ENCODE measurements around the gene APBB1. TPM values are rescaled to one million over a fixed set of nuclear protein-coding genes. Genes with fewer than 3 reads are reported as not detected.

Gene APBB1
- polyA plus RNA-seq, 1 of the 3 experiments (the other 2 are of a cell fraction): 35.9 TPM

- CTCF ChIA-PET: interaction anchor here (0.6 to 3.1 kb wide), 4 partner anchors 25 to 1110 kb away, joined by 3 to 12 read pairs (median 4); no protein-coding TSS in a partner anchor
- POLR2A ChIA-PET: interaction anchor here (1.5 to 2.1 kb wide), 2 partner anchors 14 to 15 kb away, joined by 4 to 6 read pairs; partner anchors contain the start of genes APBB1 and SMPD1
- Histone ChIP-seq H3K36me3 (replicated peaks in 1 of 2; ENCODE audit: control insufficient read depth in 1 of 2, insufficient read depth in 2 of 2, low read length in 1 of 2) (peaks cover 0 to 10% of the 10 kb centered on the region in 2 experiments), H3K4me1 (ENCODE audit: control insufficient read depth in 1 of 2, insufficient read depth in 2 of 2, low read depth in 1 of 2, low read length in 1 of 2) (peaks cover 0 to 13% of the 10 kb centered on the region in 2 experiments; a peak in 1 of 4 replicates), H3K27me3 (ENCODE audit: insufficient read depth) (no peaks in the 10 kb centered on the region), H3K9ac (no peak overlapping the region), H3K4me3 (ENCODE audit: low read depth in 2 of 2, low read length in 1 of 2) (no peak overlapping the region), H3K79me2 (ENCODE audit: insufficient read depth) (no peaks in the 10 kb centered on the region), H2AFZ (ENCODE audit: low read depth) (no peak overlapping the region), H4K20me1 (ENCODE audit: insufficient read depth) (no peaks in the 10 kb centered on the region), H3K9me3 (no peaks in the 10 kb centered on the region), H3K27ac (ENCODE audit: low read depth in 2 of 2, low read length in 1 of 2) (no peak overlapping the region), H3F3A (replicated peaks; ENCODE audit: insufficient read depth) (peaks cover 2% of the 10 kb centered on the region), H3K9me2 (no peaks in the 10 kb centered on the region), H3K4me2 (no peak overlapping the region)
- TF ChIP-seq EP300 (IDR thresholded peaks at IDR 0.05; ENCODE audit: borderline replicate concordance in 1 of 2, low read depth in 1 of 2, low read length in 1 of 2) (no peak), IRF3 (IDR thresholded peaks at IDR 0.05; ENCODE audit: low read depth, low read length) (no peak), JUND (IDR thresholded peaks at IDR 0.05) (no peak), FOXM1 (IDR thresholded peaks at IDR 0.05; ENCODE audit: low read depth) (no peak), NFIC (IDR thresholded peaks at IDR 0.05; ENCODE audit: borderline replicate concordance) (no peak), MAX (IDR thresholded peaks at IDR 0.05; ENCODE audit: low read depth) (no peak), SIN3A (IDR thresholded peaks at IDR 0.05; ENCODE audit: borderline replicate concordance, low read depth, low read length) (no peak), FOSL2 (IDR thresholded peaks at IDR 0.05; ENCODE audit: borderline replicate concordance, low read depth) (no peak), CTCF (IDR thresholded peaks at IDR 0.05) (no peak), ELF1 (IDR thresholded peaks at IDR 0.05) (no peak), TCF12 (IDR thresholded peaks at IDR 0.05) (no peak), GATA2 (CRISPR knock-in tag; IDR thresholded peaks at IDR 0.05) (no peak), POLR2AphosphoS5 (IDR thresholded peaks at IDR 0.05; ENCODE audit: low read depth, low read length) (no peak)
- no peak for DNase-seq
- WGBS (ENCODE audit: low lambda C conversion rate): 94% methylated on average over 16 of the region's 16 CpGs
Observed at GRCh38 chr11:6404342-6405051, 14.4 kb downstream of the APBB1 start.

- Histone ChIP-seq H4K20me1 (ENCODE audit: insufficient read depth) (no peaks in the 10 kb centered on the region), H3K9me2 (no peaks in the 10 kb centered on the region), H3K9ac (no peak overlapping the region), H3K4me3 (ENCODE audit: low read depth in 2 of 2, low read length in 1 of 2) (no peak overlapping the region), H2AFZ (ENCODE audit: low read depth) (no peak overlapping the region), H3K4me2 (no peak overlapping the region), H3K9me3 (no peaks in the 10 kb centered on the region), H3K27ac (ENCODE audit: low read depth in 2 of 2, low read length in 1 of 2) (no peak overlapping the region), H3K27me3 (ENCODE audit: insufficient read depth) (no peaks in the 10 kb centered on the region), H3K79me2 (ENCODE audit: insufficient read depth) (no peaks in the 10 kb centered on the region), H3K36me3 (replicated peaks in 1 of 2; ENCODE audit: control insufficient read depth in 1 of 2, insufficient read depth in 2 of 2, low read length in 1 of 2) (peaks cover 0 to 13% of the 10 kb centered on the region in 2 experiments), H3F3A (replicated peaks; ENCODE audit: insufficient read depth) (peaks cover 2% of the 10 kb centered on the region), H3K4me1 (ENCODE audit: control insufficient read depth in 1 of 2, insufficient read depth in 2 of 2, low read depth in 1 of 2, low read length in 1 of 2) (peaks cover 0 to 13% of the 10 kb centered on the region in 2 experiments; a peak in 1 of 4 replicates)
- ChIA-PET CTCF (interaction anchor here (1.1 to 3.1 kb wide), 3 partner anchors 24 to 41 kb away, joined by 3 to 12 read pairs (median 6); no protein-coding TSS in a partner anchor), POLR2A (interaction anchor here (0.7 kb wide), 1 partner anchor 14 kb away, joined by 3 read pairs; no protein-coding TSS in a partner anchor)
- TF ChIP-seq RXRA (IDR thresholded peaks at IDR 0.05; ENCODE audit: borderline replicate concordance, low read depth) (no peak), TAF1 (IDR thresholded peaks at IDR 0.05; ENCODE audit: borderline replicate concordance, low read depth, low read length) (no peak), NRF1 (IDR thresholded peaks at IDR 0.05; ENCODE audit: low read depth, low read length) (no peak), SMC3 (IDR thresholded peaks at IDR 0.05; ENCODE audit: low read depth, low read length) (no peak), GABPA (IDR thresholded peaks at IDR 0.05; ENCODE audit: low read depth) (no peak), TEAD4 (IDR thresholded peaks at IDR 0.05; ENCODE audit: borderline replicate concordance, insufficient read depth) (no peak), EZH2phosphoT487 (IDR thresholded peaks at IDR 0.05; ENCODE audit: borderline replicate concordance, low read depth) (no peak), NFIC (IDR thresholded peaks at IDR 0.05; ENCODE audit: borderline replicate concordance) (no peak), USF2 (IDR thresholded peaks at IDR 0.05; ENCODE audit: borderline replicate concordance, low read depth, low read length) (no peak)
- WGBS (ENCODE audit: low lambda C conversion rate): 100% methylated on average over 5 of the region's 8 CpGs
- DNase-seq: no peak
Observed at GRCh38 chr11:6403539-6403938, 15.4 kb downstream of the APBB1 start.

Measured in SK-N-SH (cell line).